ENCODE data around the gene DCTN4.

DNA sequence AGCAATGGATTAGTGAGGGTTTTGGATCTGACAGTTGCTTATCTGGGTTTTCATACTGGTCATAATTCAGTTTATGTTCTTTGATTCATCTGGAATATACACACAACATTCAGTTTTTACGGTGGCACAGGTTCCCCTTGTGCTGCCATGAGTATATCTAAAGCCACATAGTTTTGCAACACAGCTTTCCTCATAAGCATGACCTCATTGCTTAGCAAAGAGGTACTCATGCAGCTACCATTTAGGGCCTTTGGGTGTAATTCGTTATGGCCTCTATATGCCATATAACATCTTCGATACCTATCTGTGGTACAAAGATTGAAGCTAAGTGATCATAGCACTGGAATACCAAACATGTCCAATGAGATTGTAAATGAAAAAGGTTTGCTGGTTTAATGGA lies 55.1 kb downstream of the DCTN4 start:
- no peak for TF ChIP-seq GATA2 (IDR thresholded peaks at IDR 0.05; ENCODE audit: low read depth, low read length)
- no peak for TF ChIP-seq GATA3 (IDR thresholded peaks at IDR 0.05; ENCODE audit: low read depth, low read length)

Measured in SH-SY5Y (cell line).